ENCODE data around the gene TXNDC11. TPM values are rescaled to one million over a fixed set of nuclear protein-coding genes. Genes with fewer than 3 reads are reported as not detected.

Gene TXNDC11
- total and polyA plus RNA-seq, 2 experiments from 2014 or later = 6.8 to 12.0 TPM

- H3K36me3 Mint-ChIP-seq (ENCODE audit: low read depth) = no peaks in the 10 kb centered on the region
- no peaks in the 10 kb centered on the region for H3K9me3 Mint-ChIP-seq
Observed at GRCh38 chr16:11650641-11651591, 91.7 kb downstream of the TXNDC11 start.

More at GRCh38 chr16:11650641-11651591, 91.7 kb downstream of the TXNDC11 start:
- Histone ChIP-seq H3K27me3 (ENCODE audit: insufficient read depth) (no peaks in the 10 kb centered on the region), H3K4me3 (no peak overlapping the region), H3K36me3 (ENCODE audit: insufficient read depth) (no peaks in the 10 kb centered on the region), H4K20me1 (replicated peaks; ENCODE audit: insufficient read depth) (no peaks in the 10 kb centered on the region; the same call in 1 of the 2 replicates), H3K27ac (ENCODE audit: low read depth) (no peak overlapping the region), H3K9me2 (ENCODE audit: insufficient read depth) (no peaks in the 10 kb centered on the region), H3K4me1 (ENCODE audit: insufficient read depth) (no peaks in the 10 kb centered on the region), H2AFZ (no peak overlapping the region), H3K79me2 (replicated peaks; ENCODE audit: insufficient read depth) (no peaks in the 10 kb centered on the region), H3F3A (replicated peaks; ENCODE audit: low read depth) (no peaks in the 10 kb centered on the region), H3K4me2 (no peak overlapping the region)
- H3K4me3 Mint-ChIP-seq = no peak overlapping the region
- no peaks in the 10 kb centered on the region for H3K4me1 Mint-ChIP-seq
- H3K27ac Mint-ChIP-seq = no peak overlapping the region
- ATAC-seq (no peak), DNase-seq (ENCODE audit: low spot score) (no peak)
- TF ChIP-seq STAT1 (IDR thresholded peaks at IDR 0.05; ENCODE audit: unreplicated experiment) (no peak), CREB1 (CRISPR knock-in tag; IDR thresholded peaks at IDR 0.05; ENCODE audit: low read depth) (no peak), REST (IDR thresholded peaks at IDR 0.05; ENCODE audit: unreplicated experiment) (no peak), ETS1 (IDR thresholded peaks at IDR 0.05) (no peak), EZH2 (IDR thresholded peaks at IDR 0.05; ENCODE audit: low read depth, unreplicated experiment) (no peak), CTCF (conservative IDR thresholded peaks at IDR 0.05; ENCODE audit: low read depth in 2 of 2) (no peak), ZNF331 (CRISPR knock-in tag; IDR thresholded peaks at IDR 0.05; ENCODE audit: low read depth) (no peak), ZNF114 (CRISPR knock-in tag; IDR thresholded peaks at IDR 0.05) (no peak), JUNB (IDR thresholded peaks at IDR 0.05; ENCODE audit: unreplicated experiment) (no peak), NANOG (IDR thresholded peaks at IDR 0.05; ENCODE audit: borderline replicate concordance) (no peak), ZNF462 (CRISPR knock-in tag; IDR thresholded peaks at IDR 0.05) (no peak), EZH2phosphoT487 (IDR thresholded peaks at IDR 0.05; ENCODE audit: unreplicated experiment) (no peak), POLR2AphosphoS5 (IDR thresholded peaks at IDR 0.05; ENCODE audit: low read depth) (no peak)
- peaks cover 11% of the 10 kb centered on the region for H3K27me3 Mint-ChIP-seq (ENCODE audit: insufficient read depth, low read depth, poor library complexity)
